B cell (primary cell): ENCODE data around the gene SNTB2. TPM values are rescaled to one million over a fixed set of nuclear protein-coding genes. Genes with fewer than 3 reads are reported as not detected.

ENCODE experiments used
- ATAC-seq: fragments of 200-7000 bp; cut with Tn5 transposase; one replicate; pipeline ENCODE4 v1.10.0; 2021; ENCODE audit warnings: low read depth, mild to moderate bottlenecking, moderate number of reproducible peaks, moderate library complexity
- CTCF ChIA-PET: fragments of 350-600 bp; sonication (Branson Sonifier 250); formaldehyde crosslinking; loops from one replicate; lab custom pipeline; 2021; ENCODE audit warnings: antibody characterized with exemption, inconsistent platforms; lab: Charles Lee
- POLR2A ChIA-PET: fragments of 350-600 bp; sonication (Branson Sonifier 250); formaldehyde crosslinking; loops from one replicate; lab custom pipeline; 2021; ENCODE audit warnings: antibody characterized with exemption; lab: Charles Lee
- DNase-seq: peaks from one replicate; pipeline ENCODE4 v3.0.0; 2013
- H2AFZ ChIP-seq: 2 replicates; pipeline ENCODE4 v1.6.1; 2012; ENCODE audit warnings: mild to moderate bottlenecking, low read depth, low read length; ENCODE audit not compliant: insufficient read depth, poor library complexity, severe bottlenecking
- H3K27ac ChIP-seq, 2 donors: 1 replicate in 1 of 2; 2 replicates in 1 of 2; pipeline ENCODE4 v1.5.1; 2012 to 2013; ENCODE audit warnings: low read length in 2 of 2, mild to moderate bottlenecking in 2 of 2, moderate library complexity in 1 of 2
- H3K27me3 ChIP-seq, 4 experiments: fragments of 200-600 bp in 1 of 4; sonication (generic) in 1 of 4; replicated peaks in 1 of 4; 1 replicate in 2 of 4; 2 replicates in 2 of 4; pipeline versions ENCODE4 v1.6.1 to v1.7.0; 2013 to 2016; ENCODE audit warnings: low read length in 3 of 4, mild to moderate bottlenecking in 2 of 4, mixed read lengths in 1 of 4, moderate library complexity in 1 of 4; ENCODE audit not compliant: insufficient read depth in 4 of 4, control insufficient read depth in 3 of 4; ENCODE audit errors: control extremely low read depth in 1 of 4
- H3K36me3 ChIP-seq, 2 experiments: replicated peaks in 1 of 2; 1 replicate in 1 of 2; 2 replicates in 1 of 2; pipeline versions ENCODE4 v1.6.1 to v1.7.1; 2013; ENCODE audit warnings: low read length in 1 of 2; ENCODE audit not compliant: insufficient read depth in 2 of 2, control insufficient read depth in 1 of 2; ENCODE audit errors: control extremely low read depth in 1 of 2, extremely low read depth in 1 of 2
- H3K4me1 ChIP-seq, 2 donors: fragments of 200-600 bp in 1 of 2; sonication (generic) in 1 of 2; 1 replicate in 1 of 2; 2 replicates in 1 of 2; pipeline versions ENCODE4 v1.5.1 to v1.6.1; 2013 to 2017; ENCODE audit warnings: low read length in 2 of 2; ENCODE audit not compliant: control insufficient read depth in 2 of 2, insufficient read depth in 2 of 2
- H3K4me2 ChIP-seq: replicated peaks from 2 replicates; pipeline ENCODE3; 2012; ENCODE audit warnings: mild to moderate bottlenecking, low read depth, low read length; ENCODE audit not compliant: poor library complexity, severe bottlenecking
- H3K4me3 ChIP-seq, 5 experiments: fragments of 200-600 bp in 1 of 5; sonication (generic) in 1 of 5; 1 replicate in 3 of 5; 2 replicates in 2 of 5; pipeline versions ENCODE4 v1.5.1 to v1.7.0; 2011 to 2016; ENCODE audit warnings: low read length in 4 of 5, mild to moderate bottlenecking in 4 of 5, low read depth in 2 of 5, control low read depth in 1 of 5, moderate library complexity in 1 of 5; ENCODE audit not compliant: insufficient read depth in 1 of 5; ENCODE audit errors: control extremely low read depth in 1 of 5, extremely low read depth in 1 of 5
- H3K79me2 ChIP-seq: fragments of 200-600 bp; sonication (generic); one replicate; pipeline ENCODE4 v1.6.0; 2016; ENCODE audit warnings: low read length; ENCODE audit not compliant: control insufficient read depth, insufficient read depth
- H3K9ac ChIP-seq: fragments of 200-600 bp; sonication (generic); 2 replicates; pipeline ENCODE4 v1.6.1; 2017; ENCODE audit warnings: mild to moderate bottlenecking, low read length, moderate library complexity
- H3K9me3 ChIP-seq, 3 donors: one replicate each; pipeline versions ENCODE4 v1.6.1 to v1.7.1; 2013; ENCODE audit warnings: low read length in 2 of 3; ENCODE audit not compliant: control insufficient read depth in 2 of 3, insufficient read depth in 1 of 3; ENCODE audit errors: control extremely low read depth in 1 of 3
- H4K20me1 ChIP-seq: 2 replicates; pipeline ENCODE4 v1.6.0; 2012; ENCODE audit warnings: mild to moderate bottlenecking, low read length; ENCODE audit not compliant: insufficient read depth, control insufficient read depth, poor library complexity, severe bottlenecking
- H3K27ac Mint-ChIP-seq: one replicate; pipeline ENCODE4 v1.8.0; 2021; ENCODE audit warnings: mixed read lengths
- H3K27me3 Mint-ChIP-seq: one replicate; pipeline ENCODE4 v1.8.0; 2021; ENCODE audit warnings: mixed read lengths
- H3K4me1 Mint-ChIP-seq: one replicate; pipeline ENCODE4 v1.8.0; 2021; ENCODE audit warnings: mixed read lengths
- H3K4me3 Mint-ChIP-seq: one replicate; pipeline ENCODE4 v1.8.0; 2021; ENCODE audit warnings: mixed read lengths
- H3K9me3 Mint-ChIP-seq: one replicate; pipeline ENCODE4 v1.8.0; 2022; ENCODE audit warnings: mixed read lengths; ENCODE audit not compliant: insufficient read depth
- CTCF ChIP-seq: fragments of 200-600 bp; IDR thresholded peaks from one replicate; pipeline ENCODE4 v1.8.0; 2022; ENCODE audit warnings: antibody characterized with exemption, mild to moderate bottlenecking
- EZH2 ChIP-seq: IDR thresholded peaks from 2 replicates; pipeline ENCODE4 v1.6.1; 2012; ENCODE audit warnings: borderline replicate concordance, low read depth, mild to moderate bottlenecking, moderate library complexity, low read length; ENCODE audit not compliant: insufficient read depth, poor library complexity, severe bottlenecking
- WGBS: methylation state at CpG from one replicate; pipeline ENCODE4 v1.1.5; 2013; ENCODE audit warnings: missing lambda C conversion rate; ENCODE audit not compliant: insufficient coverage; 5-methylcytosine and 5-hydroxymethylcytosine counted together
- intact Hi-C: fragments of 100-400 bp; cut with micrococcal nuclease; formaldehyde crosslinking; loops from one replicate; pipeline ENCODE4 v1.10.0; 2022
- polyA plus RNA-seq: library from polyadenylated mRNA; depleted of rRNA; stranded (reverse); fragments of >200 nt; gene quantifications from 2 replicates; pipeline ENCODE4 v1.2.3, GENCODE V29; 2012
- total RNA-seq, 2 donors: library from RNA; stranded (reverse); fragments of 120-200 nt in 1 of 2; gene quantifications; 1 replicate in 1 of 2; 2 replicates in 1 of 2; pipeline versions ENCODE4 v1.2.3 to v1.2.4, GENCODE V29; 2013 to 2022

SNTB2 gene
- total and polyA plus RNA-seq, 2 donors (not counting 1 experiment from before 2014, with no cell fraction given): 3.8 to 16.2 TPM

- H3K36me3 ChIP-seq: peaks cover 1 to 38% of the 10 kb centered on the region in 2 experiments
- H3K4me1 Mint-ChIP-seq: peaks cover 38% of the 10 kb centered on the region
- CTCF ChIA-PET: no interaction called here
Measured at GRCh38 chr16:69334696-69335095, 147.7 kb downstream of the SNTB2 start.

More at GRCh38 chr16:69334696-69335095, 147.7 kb downstream of the SNTB2 start:
- Histone ChIP-seq H2AFZ (no peak overlapping the region), H3K27me3 (no peaks in the 10 kb centered on the region), H3K4me1 (peaks cover 9 to 26% of the 10 kb centered on the region in 2 donors), H3K4me3 (no peak overlapping the region), H3K4me2 (no peak overlapping the region), H3K27ac (no peak overlapping the region), H3K9ac (no peak overlapping the region), H3K79me2 (peaks cover 70% of the 10 kb centered on the region), H4K20me1 (peaks cover 3% of the 10 kb centered on the region), H3K9me3 (no peaks in the 10 kb centered on the region)
- POLR2A ChIA-PET: no interaction called here
- ATAC-seq (no peak), DNase-seq (no peak)
- 96% methylated on average over 7 of the region's 9 CpGs for WGBS
- intact Hi-C loops: no loop called here
- TF ChIP-seq EZH2: no peak
- no peak for TF ChIP-seq CTCF
- Mint-ChIP-seq H3K9me3 (no peaks in the 10 kb centered on the region), H3K27me3 (no peaks in the 10 kb centered on the region), H3K27ac (no peak overlapping the region), H3K4me3 (no peak overlapping the region)
